Measurements from ENCODE around the gene NRIP2.

NRIP2 gene

GRCh38 chr12:2796187-2796666 lies 38.6 kb downstream of the NRIP2 start:
- TF ChIP-seq CTCF (IDR thresholded peaks at IDR 0.05): no peak
- peak overlapping the region; percentile 74 to 89 for H3K27ac ChIP-seq
- no peak for DNase-seq (ENCODE audit: low spot score)
- peak overlapping the region; percentile 80 for H3K4me3 ChIP-seq

- peak; percentile 83 for DNase-seq (ENCODE audit: low spot score)
These were observed 39.3 kb downstream of the NRIP2 start for GRCh38 chr12:2795291-2796186.

GRCh38 chr12:2794736-2795289 lies 40.0 kb downstream of the NRIP2 start, which contains the start of gene FKBP4:
TSS of gene FKBP4 (plus strand) at chr12:2794970. CDS start at chr12:2795140, 170 bp downstream.
- TF ChIP-seq CTCF (IDR thresholded peaks at IDR 0.05): no peak
- Histone ChIP-seq H3K27ac (peak within 1 kb of the TSS; percentile 82 to 89), H3K4me3 (peak within 1 kb of the TSS; percentile 80)
- peak; percentile 91 for DNase-seq (ENCODE audit: low spot score)

More at GRCh38 chr12:2795291-2796186, 39.3 kb downstream of the NRIP2 start:
- peak overlapping the region; percentile 80 for H3K4me3 ChIP-seq
- H3K27ac ChIP-seq: peak overlapping the region; percentile 74 to 89
- TF ChIP-seq CTCF (IDR thresholded peaks at IDR 0.05): no peak

GRCh38 chr12:2794191-2794735 lies 40.6 kb downstream of the NRIP2 start:
- Histone ChIP-seq H3K4me3 (peak overlapping the region; percentile 80), H3K27ac (peak overlapping the region; percentile 82 to 85)
- no peak for TF ChIP-seq CTCF (IDR thresholded peaks at IDR 0.05)
- peak; percentile 83 for DNase-seq (ENCODE audit: low spot score)

GRCh38 chr12:2793561-2793960 lies 41.3 kb downstream of the NRIP2 start:
- no peak for DNase-seq (ENCODE audit: low spot score)

More at GRCh38 chr12:2793561-2793960, 41.3 kb downstream of the NRIP2 start:
- Histone ChIP-seq H3K4me3 (no peak overlapping the region), H3K27ac (no peak overlapping the region)
- no peak for TF ChIP-seq CTCF (IDR thresholded peaks at IDR 0.05)

Data from coronary artery (tissue), 2 donors.